HL-60 (cell line): ENCODE results near the gene RBMS3.

Source experiments
- GABPA ChIP-seq: IDR thresholded peaks from 2 replicates; pipeline ENCODE4 v1.6.1; 2012; ENCODE audit warnings: low read depth
- POLR2AphosphoS5 ChIP-seq: IDR thresholded peaks from 2 replicates; pipeline ENCODE4 v1.6.1; 2012; ENCODE audit warnings: low read depth
- SPI1 ChIP-seq: IDR thresholded peaks from 2 replicates; pipeline ENCODE4 v1.6.1; 2012; ENCODE audit warnings: low read depth, mild to moderate bottlenecking, borderline replicate concordance
- TF ChIP-seq, protein P1 (sequence below): IDR thresholded peaks from one replicate; pipeline ENCODE4 v1.5.1; 2011; ENCODE audit warnings: low read length, control low read depth, inconsistent platforms; ENCODE audit not compliant: insufficient read depth
- TF ChIP-seq, protein P2 (sequence below): IDR thresholded peaks from 2 replicates; pipeline ENCODE4 v1.6.1; 2012; ENCODE audit warnings: low read depth; ENCODE audit not compliant: insufficient replicate concordance

DNA sequence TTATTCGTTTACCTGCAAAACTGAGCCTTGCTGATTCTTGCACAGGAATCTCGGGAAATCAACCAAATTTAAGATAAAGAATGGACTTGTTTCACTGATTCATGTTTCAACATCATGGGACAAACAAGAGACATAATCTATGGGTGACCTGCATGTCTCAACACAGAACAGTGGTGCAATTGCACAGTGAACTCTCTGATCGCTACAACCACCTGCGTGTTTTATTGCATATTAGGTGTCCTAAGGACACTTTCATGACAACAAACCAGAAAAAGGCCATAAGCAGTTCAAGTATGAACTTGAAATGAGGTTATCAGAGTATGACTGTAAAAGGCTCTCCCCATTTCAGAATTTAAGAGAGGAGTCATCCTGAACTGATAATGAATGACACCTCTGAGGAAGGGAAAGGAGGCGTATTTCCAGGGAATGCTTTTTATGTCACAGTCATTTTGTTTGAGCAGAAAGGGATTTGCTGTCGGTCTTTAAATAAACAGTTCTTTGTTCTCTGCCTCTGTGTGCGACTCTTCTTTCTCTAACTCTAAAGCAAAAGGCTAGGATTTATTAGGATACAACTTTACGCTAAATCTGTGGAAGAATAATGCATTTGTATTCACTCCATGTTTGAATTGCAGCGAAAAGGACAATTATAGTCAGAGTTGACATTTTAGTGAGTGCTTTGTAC is 167.2 kb downstream of the RBMS3 start:
- TF ChIP-seq, protein P1, sequence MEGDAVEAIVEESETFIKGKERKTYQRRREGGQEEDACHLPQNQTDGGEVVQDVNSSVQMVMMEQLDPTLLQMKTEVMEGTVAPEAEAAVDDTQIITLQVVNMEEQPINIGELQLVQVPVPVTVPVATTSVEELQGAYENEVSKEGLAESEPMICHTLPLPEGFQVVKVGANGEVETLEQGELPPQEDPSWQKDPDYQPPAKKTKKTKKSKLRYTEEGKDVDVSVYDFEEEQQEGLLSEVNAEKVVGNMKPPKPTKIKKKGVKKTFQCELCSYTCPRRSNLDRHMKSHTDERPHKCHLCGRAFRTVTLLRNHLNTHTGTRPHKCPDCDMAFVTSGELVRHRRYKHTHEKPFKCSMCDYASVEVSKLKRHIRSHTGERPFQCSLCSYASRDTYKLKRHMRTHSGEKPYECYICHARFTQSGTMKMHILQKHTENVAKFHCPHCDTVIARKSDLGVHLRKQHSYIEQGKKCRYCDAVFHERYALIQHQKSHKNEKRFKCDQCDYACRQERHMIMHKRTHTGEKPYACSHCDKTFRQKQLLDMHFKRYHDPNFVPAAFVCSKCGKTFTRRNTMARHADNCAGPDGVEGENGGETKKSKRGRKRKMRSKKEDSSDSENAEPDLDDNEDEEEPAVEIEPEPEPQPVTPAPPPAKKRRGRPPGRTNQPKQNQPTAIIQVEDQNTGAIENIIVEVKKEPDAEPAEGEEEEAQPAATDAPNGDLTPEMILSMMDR = no peak
- no peak for TF ChIP-seq POLR2AphosphoS5
- no peak for TF ChIP-seq SPI1
- TF ChIP-seq GABPA = no peak
- TF ChIP-seq, protein P2, sequence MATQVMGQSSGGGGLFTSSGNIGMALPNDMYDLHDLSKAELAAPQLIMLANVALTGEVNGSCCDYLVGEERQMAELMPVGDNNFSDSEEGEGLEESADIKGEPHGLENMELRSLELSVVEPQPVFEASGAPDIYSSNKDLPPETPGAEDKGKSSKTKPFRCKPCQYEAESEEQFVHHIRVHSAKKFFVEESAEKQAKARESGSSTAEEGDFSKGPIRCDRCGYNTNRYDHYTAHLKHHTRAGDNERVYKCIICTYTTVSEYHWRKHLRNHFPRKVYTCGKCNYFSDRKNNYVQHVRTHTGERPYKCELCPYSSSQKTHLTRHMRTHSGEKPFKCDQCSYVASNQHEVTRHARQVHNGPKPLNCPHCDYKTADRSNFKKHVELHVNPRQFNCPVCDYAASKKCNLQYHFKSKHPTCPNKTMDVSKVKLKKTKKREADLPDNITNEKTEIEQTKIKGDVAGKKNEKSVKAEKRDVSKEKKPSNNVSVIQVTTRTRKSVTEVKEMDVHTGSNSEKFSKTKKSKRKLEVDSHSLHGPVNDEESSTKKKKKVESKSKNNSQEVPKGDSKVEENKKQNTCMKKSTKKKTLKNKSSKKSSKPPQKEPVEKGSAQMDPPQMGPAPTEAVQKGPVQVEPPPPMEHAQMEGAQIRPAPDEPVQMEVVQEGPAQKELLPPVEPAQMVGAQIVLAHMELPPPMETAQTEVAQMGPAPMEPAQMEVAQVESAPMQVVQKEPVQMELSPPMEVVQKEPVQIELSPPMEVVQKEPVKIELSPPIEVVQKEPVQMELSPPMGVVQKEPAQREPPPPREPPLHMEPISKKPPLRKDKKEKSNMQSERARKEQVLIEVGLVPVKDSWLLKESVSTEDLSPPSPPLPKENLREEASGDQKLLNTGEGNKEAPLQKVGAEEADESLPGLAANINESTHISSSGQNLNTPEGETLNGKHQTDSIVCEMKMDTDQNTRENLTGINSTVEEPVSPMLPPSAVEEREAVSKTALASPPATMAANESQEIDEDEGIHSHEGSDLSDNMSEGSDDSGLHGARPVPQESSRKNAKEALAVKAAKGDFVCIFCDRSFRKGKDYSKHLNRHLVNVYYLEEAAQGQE = no peak
